Activated CD4-positive, alpha-beta T cell treated with anti-CD3 and anti-CD28 coated beads, Interleukin-2, Interleukin-4, amounts not matched to agents 100 ng/mL and 50 ng/mL, durations not matched to agents 16 hours and 8 hours (primary cell): Measurements from ENCODE around the gene LARP1.
"Not testable (repeated sequence)": the region's sequence is repeated elsewhere in the genome, so short reads cannot be mapped to it uniquely, and the experiment has no call there.

Experiments used
- DNase-seq: peaks from one replicate; pipeline ENCODE4 v3.0.0-alpha.2; 2020; ENCODE audit warnings: low spot score

Gene LARP1

DNA sequence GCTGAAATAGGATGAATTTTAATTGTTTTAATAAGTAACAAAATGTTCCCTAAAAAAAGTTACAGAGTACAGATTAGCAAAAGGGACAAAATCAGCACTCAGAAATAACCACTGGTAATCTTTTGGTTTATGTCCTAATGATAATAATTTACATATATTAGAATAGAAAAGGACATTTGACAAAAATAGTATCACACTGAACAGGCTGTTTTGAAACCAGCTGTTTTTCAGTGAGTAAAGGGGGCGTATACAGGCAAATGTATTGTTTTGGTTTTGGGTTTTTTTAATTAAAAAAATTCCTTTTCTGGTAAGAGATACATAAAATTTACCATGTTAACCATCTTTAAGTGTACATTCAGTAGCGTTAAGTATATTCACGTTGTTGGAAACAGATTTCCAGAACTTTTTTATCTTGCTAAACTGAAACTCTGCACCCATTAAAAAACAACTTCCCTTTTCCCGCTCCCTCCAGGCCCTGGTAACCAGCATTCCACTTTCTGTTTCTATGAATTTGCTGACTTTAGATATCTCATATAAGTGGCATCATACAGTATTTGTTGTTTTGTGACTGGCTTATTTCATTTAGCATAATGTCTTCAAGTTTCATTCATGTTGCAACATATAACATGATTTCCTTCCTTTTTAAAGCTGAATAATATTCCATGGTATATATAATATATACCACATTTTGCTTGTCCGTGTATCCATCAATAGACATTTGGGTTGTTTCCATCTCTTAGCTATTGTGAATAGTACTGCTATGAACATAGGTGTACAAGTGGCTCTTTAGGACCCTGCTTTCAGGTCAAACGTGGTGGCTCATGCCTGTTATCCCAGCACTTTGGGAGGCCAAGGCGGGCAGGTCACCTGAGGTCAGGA lies 20.6 kb upstream of the LARP1 start:
- DNase-seq, result no peak

DNA sequence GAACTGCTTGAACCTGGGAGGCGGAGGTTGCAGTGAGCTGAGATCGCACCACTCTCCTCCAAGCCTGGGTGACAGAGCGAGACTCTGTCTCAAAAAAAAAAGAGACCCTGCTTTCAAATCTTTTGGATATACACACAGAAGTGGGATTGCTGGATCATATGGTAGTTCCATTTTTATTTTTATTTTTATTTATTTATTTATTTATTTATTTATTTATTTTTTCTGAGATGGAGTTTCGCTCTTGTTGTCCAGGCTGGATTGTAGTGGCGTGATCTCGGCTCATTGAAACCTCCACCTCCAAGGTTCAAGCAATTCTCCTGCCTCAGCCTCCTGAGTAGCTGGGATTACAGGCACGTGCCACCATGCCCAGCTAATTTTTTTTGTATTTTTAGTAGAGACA lies 19.8 kb upstream of the LARP1 start:
- not testable (repeated sequence) for DNase-seq

DNA sequence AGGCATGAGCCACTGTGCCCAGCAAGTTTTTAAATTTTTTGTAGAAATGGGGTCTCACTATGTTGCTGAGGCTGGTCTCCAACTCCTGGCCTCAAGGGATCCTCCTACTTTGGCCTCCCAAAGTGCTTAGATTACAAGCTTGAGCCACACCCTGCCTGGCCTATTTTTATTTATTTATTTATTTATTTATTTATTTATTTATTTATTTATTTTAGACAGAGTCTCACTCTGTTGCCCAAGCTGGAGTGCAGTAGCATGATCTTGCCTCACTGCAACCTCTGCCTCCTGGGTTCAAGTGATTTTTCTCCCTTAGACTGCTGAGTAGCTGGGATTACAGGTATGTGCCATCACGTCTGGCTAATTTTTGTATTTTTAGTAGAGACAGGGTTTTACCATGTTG lies 18.8 kb upstream of the LARP1 start:
- not testable (repeated sequence) for DNase-seq

DNA sequence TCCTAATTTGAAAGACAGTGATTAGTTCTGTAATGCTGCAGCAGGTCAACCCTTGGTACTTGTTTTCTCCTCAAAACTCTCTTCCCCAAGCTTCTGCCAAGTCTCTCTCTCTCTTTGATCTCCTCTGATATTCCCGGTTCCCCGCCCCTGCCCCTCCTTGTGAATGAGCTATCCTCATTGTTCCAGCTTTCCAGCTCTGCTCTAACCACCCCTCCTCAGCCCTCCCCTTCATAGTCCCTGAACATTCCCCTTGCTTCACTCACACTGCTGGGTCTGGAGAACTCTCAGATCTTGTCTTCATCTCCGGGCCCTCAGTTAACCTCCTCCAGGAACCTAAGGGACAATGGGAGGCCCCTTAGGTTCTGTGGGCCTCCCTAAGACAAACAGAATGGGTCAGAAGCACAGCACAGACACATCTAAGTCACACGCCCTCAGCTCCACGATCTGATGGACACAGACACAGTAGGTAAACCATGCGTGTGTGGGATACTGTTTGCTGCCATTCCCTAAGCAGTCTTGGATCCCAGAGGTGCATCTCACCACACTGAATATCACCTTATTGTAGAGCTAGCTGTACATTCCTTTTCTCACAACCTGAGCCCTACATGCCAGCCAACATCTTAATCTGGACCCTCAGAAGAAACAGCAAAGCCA lies 17.4 kb upstream of the LARP1 start:
- no peak for DNase-seq

DNA sequence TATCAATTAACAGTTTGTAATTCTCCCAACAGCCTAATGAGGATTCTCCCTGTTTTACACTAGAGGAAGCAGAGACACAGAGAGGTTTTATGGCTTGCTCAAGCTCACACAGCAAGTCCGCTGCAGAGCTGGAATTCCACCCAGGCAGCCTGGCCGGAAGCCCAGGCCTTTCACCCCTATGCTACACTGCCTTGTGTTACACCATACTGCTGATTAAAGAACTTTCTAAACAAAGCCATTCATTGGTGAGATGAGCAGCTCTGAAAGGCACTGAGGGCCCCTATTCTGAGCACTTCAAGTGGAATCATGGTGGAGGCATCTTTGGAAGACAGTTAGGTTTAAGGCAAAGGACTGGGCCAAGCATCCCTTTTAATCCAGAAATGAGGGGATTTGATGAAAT lies 14.7 kb upstream of the LARP1 start:
- no peak for DNase-seq

DNA sequence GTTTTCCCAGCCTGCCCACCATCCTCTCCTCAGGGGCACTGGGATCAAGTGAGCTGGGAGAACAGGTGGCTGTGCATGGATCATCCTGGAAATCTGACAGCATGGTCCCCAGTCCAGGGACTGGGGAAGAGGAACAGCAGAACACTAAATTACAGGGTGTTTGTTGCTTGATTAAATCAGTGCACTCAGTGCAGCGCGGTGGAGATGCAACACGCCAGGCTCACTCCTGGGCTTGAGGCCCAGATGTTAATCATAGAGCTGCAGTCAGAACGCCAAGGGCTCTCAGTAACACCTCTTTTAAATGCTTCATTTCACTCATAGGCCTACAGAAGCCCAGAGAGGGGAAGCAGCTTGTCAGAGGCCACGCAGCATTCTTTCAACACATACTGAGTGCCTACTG lies 14.2 kb upstream of the LARP1 start:
- DNase-seq, result no peak

DNA sequence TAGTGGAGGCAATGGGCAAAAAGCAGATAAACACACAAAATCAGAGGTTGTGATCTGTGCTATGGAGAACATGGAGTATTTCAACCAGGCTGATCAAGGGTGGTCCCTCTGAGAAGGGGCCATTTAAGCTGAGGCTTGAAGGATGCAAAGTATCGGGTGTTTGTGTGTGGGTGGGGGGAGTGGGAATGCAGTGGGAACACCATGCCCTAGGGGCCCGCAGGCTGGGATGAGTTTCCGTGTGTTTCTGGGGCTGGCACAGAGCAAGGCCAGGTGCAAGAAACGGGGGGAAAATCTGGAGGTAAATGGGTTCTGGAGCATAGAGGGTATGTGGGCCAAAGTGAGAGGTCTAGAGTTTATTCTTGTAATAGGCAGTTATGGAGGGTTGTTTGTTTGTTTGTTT lies 13.8 kb upstream of the LARP1 start:
- no peak for DNase-seq

DNA sequence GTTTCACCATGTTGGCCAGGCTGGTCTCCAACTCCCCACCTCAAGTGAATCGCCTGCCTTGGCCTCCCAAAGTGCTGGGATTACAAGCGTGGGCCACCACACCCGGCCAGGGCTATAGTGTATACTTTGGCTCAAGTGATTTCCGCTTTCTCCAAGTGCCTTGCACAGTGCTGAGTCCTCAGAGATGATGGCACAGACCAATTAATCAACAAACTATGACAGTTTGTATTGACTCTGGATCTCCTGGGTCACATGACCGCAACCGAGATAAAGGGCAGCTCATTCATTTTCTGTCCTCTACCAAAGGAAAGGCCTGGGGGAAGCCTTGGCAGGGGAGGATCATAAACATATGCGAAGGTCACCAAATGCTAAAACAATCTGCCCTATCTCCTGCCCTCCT lies 11.4 kb upstream of the LARP1 start:
- DNase-seq, result no peak

DNA sequence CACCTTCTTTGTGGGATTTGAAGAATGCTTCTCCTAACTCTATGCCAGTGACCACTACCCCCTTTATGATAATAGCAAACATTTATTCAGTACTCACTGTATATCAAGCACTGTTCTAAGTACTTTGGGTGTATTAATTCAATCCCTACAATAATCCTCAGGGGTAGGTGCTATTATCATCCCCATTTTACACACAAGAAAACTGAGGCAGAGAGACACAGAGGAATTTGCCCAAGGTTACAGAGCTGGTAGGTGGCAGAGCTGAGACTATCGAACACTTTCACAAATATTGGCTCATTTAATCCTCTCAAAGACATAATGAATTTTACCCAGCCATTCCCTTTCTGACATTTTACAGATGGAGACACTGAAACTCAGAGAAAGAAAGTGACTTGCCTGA lies 9.8 kb upstream of the LARP1 start:
- DNase-seq, result no peak

DNA sequence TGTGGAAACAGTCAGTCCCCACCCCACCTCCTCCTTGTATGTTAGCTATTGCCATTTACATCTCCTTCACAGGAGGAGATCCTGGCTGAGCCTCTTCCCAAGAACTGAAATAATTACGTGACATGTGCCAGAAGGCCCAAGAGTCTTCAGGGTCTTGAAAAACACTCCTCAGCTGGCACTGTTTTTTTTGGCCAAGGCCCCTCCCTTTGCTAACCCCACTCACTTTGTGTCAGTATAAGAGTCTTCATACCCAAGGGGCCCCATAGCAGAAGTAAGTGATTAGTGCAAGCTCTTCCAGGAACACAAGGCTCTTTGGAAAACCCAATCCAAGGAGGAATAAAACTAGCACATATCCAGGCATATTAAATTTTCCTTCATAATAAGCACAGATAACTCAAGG lies 5.7 kb upstream of the LARP1 start:
- no peak for DNase-seq

DNA sequence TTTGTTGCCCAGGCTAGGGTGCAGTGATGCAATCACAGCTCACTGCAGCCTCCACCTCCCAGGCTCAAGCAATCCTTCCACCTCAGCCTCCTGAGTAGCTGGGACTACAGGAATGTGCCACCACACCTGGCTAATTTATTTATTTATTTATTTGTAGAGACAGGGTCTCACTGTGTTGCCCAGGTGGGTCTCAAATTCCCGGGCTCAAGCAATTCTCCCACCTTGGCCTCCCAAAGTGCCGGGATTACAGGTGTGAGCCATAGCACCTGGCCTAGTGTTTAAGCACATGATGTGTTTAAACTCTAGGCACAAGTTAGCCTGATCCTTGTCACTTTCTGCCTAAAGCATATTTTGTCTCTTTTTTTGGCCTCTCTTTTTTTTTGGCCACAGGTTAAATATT lies 4.5 kb upstream of the LARP1 start:
- DNase-seq, result not testable (repeated sequence)

DNA sequence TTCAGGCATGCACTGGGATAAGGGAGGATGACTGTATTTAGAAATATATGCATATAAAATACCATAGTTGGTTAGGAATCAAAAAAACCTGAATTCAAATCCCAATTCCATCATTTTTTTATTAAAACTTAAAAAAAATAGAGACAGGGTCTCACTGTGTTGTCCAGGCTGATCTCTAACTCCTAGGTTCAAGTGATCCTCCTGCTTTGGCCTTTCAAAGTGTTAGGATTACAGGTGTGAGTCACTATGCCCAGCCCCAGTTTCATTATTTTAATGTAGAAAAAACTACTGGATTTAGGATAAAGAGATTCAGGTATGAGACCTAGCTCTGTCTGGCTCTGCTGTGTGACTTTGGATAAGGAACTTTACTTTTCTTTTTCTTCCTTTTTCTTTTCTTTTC lies 3.3 kb upstream of the LARP1 start:
- DNase-seq, result no peak

DNA sequence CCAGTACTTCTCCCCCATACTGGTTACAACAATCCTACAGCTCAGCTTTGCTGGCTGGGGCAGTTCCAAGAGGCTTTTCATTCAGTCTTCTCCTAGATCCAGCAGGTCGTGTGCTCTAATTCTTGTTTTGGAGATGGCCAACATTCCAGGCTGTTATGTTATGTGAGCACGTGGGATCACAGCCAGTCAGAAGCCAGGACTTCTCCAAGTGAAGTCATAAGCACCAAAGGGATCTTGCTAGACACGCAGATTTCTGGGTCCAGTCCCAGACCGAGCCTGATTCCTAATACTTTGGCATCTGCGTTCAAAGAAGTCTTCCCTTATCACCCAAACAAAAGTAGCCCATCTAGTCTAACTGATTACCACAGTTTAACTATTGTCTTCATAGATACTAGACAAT lies 1.4 kb upstream of the LARP1 start:
- DNase-seq, result no peak

DNA sequence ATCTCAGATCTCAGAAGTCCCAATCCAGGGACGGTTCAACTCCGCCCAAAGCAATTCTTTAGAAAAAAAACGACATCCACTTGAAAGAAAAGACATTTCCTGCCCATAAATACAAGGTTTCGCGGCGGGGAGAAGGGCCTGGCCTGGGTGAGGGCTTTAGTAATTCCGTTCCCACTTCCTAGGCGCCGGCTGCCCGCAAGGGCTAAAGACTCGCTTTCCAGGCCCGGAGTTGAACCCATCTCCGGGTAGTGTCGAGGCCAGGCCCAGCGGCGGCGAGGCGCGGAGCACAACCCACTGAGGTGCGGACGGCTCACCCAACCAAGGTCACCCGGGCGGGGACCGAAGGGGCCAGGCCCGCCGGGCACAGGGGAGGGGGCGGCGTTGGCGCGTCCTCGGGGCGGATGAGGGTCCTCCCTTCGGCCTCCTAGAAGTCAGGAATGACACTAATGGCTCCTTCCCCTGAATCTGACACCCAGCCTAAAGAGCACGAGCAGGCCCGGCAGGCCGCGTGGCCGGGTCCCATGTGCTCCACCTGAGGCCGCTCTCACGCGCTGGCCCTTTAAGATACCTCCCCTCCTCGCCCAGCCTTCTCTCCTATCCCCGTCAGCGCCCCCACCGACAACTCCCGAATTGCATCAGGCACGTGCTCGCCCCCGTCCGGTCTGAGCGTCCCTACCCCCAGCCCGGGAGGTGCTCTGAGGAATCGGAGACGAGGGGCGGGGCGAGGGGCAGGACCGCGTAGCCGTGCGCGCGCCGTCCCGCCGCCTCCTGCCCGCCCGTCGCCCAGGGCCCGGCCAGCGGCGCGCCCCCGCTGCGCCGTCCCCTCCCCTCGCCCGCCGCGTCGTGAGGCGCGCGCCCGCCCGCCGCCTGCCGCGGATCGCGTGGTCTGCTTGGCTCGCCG lies 467 bp upstream of the LARP1 start:
- peak; percentile 99 for DNase-seq

DNA sequence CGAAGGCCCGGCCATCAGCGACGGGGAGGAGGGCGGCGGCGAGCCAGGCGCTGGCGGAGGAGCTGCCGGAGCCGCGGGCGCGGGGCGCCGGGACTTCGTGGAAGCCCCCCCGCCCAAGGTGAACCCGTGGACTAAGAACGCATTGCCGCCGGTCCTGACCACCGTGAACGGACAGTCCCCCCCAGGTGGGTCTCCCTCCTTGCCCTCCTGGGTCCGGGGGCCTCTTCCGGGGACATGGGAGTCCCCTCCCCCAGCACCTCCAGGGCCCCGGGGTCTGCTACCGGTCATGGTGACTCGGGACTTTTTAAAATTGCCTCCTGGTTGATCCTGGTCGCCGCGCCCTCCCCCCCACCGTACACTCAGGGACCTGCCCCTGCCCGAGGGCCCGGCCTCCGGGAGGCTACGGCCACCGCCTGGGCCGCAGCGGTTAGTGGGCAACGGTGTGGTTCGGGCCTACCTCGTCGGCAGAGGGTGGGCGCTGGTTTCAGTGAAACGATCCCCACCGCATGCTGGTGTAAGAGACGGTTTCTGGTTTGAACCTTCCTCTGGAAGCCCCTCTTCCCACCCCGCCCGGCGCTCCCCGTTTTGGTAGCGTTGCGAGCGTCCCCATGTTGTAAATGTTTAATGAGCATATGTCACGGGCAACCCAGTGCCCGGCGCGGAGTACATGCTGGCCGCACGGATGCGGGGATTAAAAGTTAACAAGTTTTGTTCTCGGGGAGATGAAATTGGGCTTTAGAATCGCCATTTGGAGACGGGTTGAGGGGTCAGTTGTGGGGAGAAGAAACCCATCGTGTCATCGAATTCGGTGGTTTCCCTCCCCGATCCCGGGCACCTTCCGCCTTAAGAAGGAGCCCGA lies 1.1 kb downstream of the LARP1 start:
- peak; percentile 22 for DNase-seq

DNA sequence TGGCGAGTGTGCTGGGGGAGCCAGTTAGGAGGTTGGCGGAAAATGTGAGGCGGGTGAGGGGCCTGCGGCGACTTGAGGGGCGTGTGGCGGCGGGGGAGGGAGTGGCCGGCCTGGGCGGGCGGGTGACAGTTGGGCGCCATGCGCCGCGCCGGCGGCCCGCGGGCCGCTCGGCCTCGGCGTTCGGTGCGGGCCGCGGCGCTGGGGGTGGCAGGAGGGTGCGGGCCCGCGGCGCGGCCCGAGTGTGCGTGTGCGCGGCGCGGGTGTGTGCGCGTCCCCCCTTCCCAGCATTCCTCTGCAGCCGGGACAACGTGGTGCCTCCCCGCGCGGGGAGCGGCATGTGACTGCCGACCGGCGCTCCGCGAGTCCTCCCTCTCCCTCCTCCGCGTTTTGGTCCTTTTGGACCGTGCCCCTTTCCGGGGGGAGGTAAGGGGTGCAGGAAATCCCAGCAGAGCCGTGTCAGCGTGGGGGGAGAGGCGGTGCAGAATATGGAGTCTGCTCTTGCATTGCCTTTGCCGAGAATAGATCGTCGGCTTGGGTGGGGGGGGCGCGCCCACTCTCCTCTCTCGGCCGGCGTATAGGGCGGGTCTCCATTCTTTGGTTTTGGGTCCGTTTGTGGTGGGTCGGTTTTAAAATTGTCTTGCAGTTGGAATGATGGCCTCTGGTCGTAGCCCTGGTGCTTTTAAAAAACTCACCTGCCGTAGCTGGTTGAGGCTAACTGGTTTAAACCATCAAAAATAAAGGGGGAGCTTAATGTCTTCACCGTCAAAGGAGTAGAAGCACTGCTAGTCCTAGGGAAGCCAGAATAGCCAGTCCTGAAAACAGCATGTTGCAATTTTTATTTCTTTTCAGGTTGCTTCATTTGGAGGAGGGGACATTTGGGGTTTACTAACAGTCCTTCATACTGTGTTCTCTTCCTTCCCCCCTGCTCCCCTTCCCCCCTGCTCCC lies 2.0 kb downstream of the LARP1 start:
- DNase-seq, result peak; percentile 44

DNA sequence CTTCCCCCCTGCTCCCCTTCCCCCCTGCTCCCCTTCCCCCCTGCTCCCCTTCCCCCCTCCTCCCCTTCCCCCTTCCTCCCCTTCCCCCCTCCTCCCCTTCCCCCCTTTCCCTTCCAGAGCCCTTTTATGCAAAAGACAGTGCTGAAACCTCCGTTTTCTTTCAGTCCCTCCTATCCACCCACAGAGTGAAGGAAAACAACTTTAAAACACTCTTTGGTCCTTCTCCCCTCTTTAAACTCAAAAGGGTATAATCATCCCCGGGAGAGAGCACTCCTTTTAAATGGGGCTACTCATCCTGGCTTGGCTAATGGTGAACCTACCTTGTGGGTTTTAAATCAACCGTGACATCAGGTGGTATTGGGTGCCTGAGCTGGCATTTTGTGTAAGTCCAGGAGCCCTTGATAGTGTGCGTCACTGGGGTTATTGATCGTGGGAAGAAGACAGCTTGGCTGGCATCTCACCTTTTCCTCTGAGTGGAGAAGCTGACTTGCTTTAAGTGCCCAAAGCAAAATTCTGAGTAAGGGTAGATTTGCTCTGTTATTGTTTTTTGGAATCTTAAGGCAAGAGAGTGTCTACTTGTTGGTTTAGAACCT lies 2.7 kb downstream of the LARP1 start:
- DNase-seq, result peak; percentile 47

DNA sequence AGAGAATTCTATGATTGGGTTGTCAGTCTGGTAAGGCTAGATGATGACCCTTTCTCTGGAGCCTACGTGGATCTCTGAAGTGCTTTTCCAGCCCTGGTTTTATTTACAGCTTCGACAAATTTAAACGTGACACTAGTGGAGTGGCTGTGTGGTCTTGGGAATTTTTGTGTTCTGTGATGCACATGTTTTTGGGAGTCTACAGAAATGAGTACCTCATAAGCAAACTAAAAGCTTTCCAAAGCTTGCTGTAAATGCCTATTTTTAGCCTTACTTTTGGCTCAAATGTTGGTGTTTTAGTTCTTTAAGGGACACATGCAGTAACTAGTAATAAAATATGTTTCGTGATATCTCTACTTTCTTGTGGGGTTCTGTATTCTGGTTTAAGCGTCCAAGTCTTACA lies 3.3 kb downstream of the LARP1 start:
- no peak for DNase-seq

DNA sequence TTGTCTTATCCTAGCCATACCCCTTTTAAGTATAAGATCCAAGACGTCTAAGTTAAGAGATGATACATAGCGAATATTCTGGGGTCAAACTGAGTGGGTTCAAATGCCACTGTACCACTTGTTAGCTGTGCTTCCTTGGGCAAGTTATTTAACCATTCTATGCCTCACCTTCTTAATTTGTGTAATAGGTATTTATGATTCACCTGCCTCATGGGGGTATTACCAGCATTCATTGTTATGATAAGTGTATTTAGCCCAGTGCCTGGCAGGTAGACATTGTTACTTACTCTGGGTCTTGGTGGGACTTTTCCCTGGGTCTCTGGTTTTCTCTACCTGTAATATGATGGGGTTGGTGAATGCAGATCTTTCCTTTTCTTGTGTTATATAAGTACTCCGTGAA lies 3.8 kb downstream of the LARP1 start:
- DNase-seq, result no peak

DNA sequence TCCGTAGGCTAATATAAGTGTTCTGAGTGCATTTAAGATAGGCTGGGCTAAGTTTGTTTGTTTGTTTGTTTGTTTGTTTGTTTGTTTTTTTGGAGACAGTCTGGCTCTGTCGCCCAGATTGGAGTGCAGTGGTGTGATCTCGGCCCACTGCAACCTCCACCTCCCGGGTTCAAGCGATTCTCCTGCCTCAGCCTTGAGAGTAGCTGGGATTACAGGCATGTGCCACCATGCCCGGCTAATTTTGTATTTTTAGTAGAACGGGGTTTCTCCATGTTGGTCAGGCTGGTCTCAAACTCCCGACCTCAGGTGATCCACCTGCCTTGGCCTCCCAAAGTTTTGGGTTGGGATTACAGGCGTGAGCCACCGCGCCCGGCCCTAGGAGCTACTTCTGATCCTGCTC lies 4.7 kb downstream of the LARP1 start:
- not testable (repeated sequence) for DNase-seq
